Nephron (organoid): ENCODE results near the gene HYDIN.

Experiments used
- H3K27ac Mint-ChIP-seq, 3 experiments: 2 replicates each; pipeline ENCODE4 v1.8.0; 2020; ENCODE audit warnings: mixed read lengths in 3 of 3, mild to moderate bottlenecking in 2 of 3, moderate library complexity in 1 of 3
- H3K27me3 Mint-ChIP-seq: 2 replicates; pipeline ENCODE4 v1.8.0; 2021; ENCODE audit warnings: low read depth, mild to moderate bottlenecking, moderate library complexity, mixed read lengths
- H3K36me3 Mint-ChIP-seq: 2 replicates; pipeline ENCODE4 v1.8.0; 2020; ENCODE audit warnings: low read depth, mixed read lengths
- H3K4me1 Mint-ChIP-seq: 2 replicates; pipeline ENCODE4 v1.8.0; 2020; ENCODE audit warnings: mixed read lengths
- H3K4me3 Mint-ChIP-seq, 3 experiments: 2 replicates each; pipeline ENCODE4 v1.8.0; 2020; ENCODE audit warnings: mild to moderate bottlenecking in 3 of 3, mixed read lengths in 3 of 3, moderate library complexity in 2 of 3
- H3K9me3 Mint-ChIP-seq: 2 replicates; pipeline ENCODE4 v1.8.0; 2020; ENCODE audit warnings: mixed read lengths
- TF ChIP-seq, protein P1 (sequence below), 3 experiments: fragments of 200-600 bp; sonication (generic); IDR thresholded peaks; one replicate each; pipeline ENCODE4 v1.5.0; 2021; ENCODE audit warnings: antibody characterized with exemption in 3 of 3; ENCODE audit not compliant: unreplicated experiment in 3 of 3

Gene HYDIN

DNA sequence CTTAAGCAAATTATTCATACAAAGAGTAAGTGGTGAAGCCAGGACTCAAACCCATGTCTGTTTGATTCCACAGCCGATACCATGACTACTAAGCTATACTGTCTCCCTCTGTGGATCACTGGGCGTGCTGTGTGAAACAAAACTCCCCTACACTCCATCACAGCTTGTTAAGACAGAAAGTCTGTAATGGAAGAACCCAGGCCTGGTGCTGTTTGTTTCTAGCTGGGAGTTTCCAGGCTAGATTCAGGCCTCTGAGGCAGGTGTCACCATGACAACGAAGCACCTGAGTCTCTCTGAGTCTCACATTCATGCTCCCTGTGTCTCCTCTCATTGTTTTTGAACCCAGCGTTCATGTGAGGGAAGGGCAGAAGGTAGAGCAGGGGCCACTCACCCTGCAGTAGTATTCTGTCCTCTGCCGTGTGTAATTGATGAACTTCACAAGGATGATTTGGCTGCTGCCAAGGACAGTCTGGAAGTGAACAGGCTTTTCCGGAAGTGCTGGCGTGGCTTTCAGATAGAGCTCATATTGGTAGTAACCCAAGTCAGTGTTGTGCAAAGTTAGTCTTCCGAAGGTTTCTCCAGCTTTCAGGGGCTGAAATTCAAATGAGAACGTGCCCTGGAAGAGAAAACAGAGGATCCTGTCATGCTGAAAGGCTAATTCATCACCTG, 421.0 kb downstream of the HYDIN start:
- H3K4me1 Mint-ChIP-seq = no peaks in the 10 kb centered on the region
- no peaks in the 10 kb centered on the region for H3K9me3 Mint-ChIP-seq
- H3K36me3 Mint-ChIP-seq = no peaks in the 10 kb centered on the region
- H3K27ac Mint-ChIP-seq = no peak overlapping the region
- H3K27me3 Mint-ChIP-seq = peaks cover 29% of the 10 kb centered on the region
- TF ChIP-seq, protein P1, sequence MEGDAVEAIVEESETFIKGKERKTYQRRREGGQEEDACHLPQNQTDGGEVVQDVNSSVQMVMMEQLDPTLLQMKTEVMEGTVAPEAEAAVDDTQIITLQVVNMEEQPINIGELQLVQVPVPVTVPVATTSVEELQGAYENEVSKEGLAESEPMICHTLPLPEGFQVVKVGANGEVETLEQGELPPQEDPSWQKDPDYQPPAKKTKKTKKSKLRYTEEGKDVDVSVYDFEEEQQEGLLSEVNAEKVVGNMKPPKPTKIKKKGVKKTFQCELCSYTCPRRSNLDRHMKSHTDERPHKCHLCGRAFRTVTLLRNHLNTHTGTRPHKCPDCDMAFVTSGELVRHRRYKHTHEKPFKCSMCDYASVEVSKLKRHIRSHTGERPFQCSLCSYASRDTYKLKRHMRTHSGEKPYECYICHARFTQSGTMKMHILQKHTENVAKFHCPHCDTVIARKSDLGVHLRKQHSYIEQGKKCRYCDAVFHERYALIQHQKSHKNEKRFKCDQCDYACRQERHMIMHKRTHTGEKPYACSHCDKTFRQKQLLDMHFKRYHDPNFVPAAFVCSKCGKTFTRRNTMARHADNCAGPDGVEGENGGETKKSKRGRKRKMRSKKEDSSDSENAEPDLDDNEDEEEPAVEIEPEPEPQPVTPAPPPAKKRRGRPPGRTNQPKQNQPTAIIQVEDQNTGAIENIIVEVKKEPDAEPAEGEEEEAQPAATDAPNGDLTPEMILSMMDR (IDR thresholded peaks at IDR 0.05; ENCODE audit: unreplicated experiment in 3 of 3) = no peak
- no peak overlapping the region for H3K4me3 Mint-ChIP-seq

DNA sequence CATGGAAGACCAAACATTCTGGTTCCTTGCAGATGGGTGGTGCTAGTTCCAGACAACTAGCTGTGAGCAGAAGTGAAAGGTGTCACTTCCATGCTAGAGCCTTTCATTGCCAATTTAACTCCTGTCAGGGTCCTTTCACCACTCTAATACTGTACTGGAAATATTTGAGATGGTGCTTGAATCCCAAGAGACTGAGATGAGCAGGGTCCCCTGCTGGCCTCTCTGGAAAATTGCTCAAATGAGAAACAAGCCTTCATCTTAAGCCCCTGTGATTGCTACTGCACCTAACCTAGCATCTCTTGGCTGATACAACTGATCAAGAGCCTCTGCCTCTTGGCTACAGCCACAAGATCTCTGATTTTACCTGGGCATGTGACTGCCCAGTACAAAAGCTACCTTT, 422.2 kb downstream of the HYDIN start:
- H3K27me3 Mint-ChIP-seq = peaks cover 36% of the 10 kb centered on the region
- TF ChIP-seq, protein P1 (IDR thresholded peaks at IDR 0.05; ENCODE audit: unreplicated experiment in 3 of 3) = no peak
- H3K9me3 Mint-ChIP-seq = no peaks in the 10 kb centered on the region
- no peaks in the 10 kb centered on the region for H3K36me3 Mint-ChIP-seq
- H3K4me1 Mint-ChIP-seq = no peaks in the 10 kb centered on the region
- no peak overlapping the region for H3K27ac Mint-ChIP-seq
- H3K4me3 Mint-ChIP-seq = no peak overlapping the region

DNA sequence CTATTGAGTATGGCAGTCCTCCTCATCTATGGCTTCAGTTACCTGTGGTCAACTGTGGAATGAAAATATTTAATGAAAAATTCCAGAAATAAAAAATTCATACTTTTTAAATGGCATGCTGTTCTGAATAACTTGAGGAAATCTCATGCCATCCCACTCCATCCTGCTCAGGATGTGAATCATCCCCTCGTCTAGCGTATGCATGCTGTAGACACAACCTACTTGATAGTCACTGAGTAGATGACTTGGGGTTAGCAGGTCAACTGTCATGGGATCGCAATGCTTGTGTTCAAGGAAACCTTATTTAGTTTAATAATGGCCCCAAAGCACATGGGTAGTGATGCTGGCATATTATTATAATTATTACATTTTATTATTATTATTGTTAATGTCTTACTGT, 424.7 kb downstream of the HYDIN start:
- Mint-ChIP-seq H3K9me3 (no peaks in the 10 kb centered on the region), H3K4me3 (no peak overlapping the region), H3K4me1 (peaks cover 8% of the 10 kb centered on the region), H3K36me3 (no peaks in the 10 kb centered on the region), H3K27me3 (peaks cover 35% of the 10 kb centered on the region), H3K27ac (no peak overlapping the region)
- TF ChIP-seq, protein P1 (IDR thresholded peaks at IDR 0.05; ENCODE audit: unreplicated experiment in 3 of 3) = no peak

DNA sequence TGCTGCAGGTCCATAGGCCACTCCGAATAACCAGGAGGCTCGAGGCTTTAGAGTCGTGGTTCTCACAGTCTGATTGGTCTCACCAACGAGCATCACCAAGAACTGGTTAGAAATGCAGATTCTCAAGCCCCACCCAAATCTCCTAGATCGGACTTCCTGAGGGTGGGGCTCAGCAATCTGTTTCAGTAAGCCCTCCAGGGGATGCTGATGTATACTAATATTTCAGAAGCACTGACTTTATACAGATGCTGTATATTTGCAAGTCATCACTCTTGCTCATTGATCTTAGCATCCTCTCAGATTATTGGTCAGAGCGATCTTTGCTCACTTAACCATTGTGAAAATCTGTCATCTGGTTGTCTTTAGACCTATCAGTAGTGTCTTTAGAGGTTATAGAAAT, 425.1 kb downstream of the HYDIN start:
- peaks cover 10% of the 10 kb centered on the region for H3K4me1 Mint-ChIP-seq

DNA sequence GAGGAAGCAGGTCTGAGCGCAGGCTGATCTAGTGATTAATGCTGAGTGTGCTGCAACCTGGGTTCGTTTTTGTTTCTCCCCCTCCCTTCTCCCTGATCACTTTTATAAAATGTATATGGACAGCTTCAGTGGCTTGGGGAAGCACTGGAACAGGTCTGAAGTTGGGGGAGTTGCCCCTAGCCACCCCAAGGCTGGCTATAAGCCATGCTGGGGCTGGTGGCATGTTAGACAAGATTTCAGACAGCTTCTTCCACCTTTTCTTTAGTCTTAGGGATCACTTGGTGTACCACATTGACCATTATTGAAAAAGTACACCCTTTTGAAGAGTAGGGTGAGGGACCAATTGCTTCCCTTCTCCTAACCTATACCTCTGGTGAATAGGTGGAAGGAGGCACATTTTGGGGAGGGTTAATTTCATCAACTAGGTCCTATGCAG, 425.8 kb downstream of the HYDIN start:
- H3K27ac Mint-ChIP-seq = no peak overlapping the region
- H3K9me3 Mint-ChIP-seq = no peaks in the 10 kb centered on the region
- TF ChIP-seq, protein P1 (IDR thresholded peaks at IDR 0.05; ENCODE audit: unreplicated experiment in 3 of 3) = no peak
- H3K4me1 Mint-ChIP-seq = peaks cover 14% of the 10 kb centered on the region
- H3K36me3 Mint-ChIP-seq = no peaks in the 10 kb centered on the region
- peaks cover 25% of the 10 kb centered on the region for H3K27me3 Mint-ChIP-seq
- H3K4me3 Mint-ChIP-seq = no peak overlapping the region

More for the DNA sequence above, 425.1 kb downstream of the HYDIN start:
- no peaks in the 10 kb centered on the region for H3K9me3 Mint-ChIP-seq
- H3K36me3 Mint-ChIP-seq = no peaks in the 10 kb centered on the region
- H3K27me3 Mint-ChIP-seq = peaks cover 31% of the 10 kb centered on the region
- no peak overlapping the region for H3K27ac Mint-ChIP-seq
- TF ChIP-seq, protein P1 (IDR thresholded peaks at IDR 0.05; ENCODE audit: unreplicated experiment in 3 of 3) = no peak
- H3K4me3 Mint-ChIP-seq = no peak overlapping the region

DNA sequence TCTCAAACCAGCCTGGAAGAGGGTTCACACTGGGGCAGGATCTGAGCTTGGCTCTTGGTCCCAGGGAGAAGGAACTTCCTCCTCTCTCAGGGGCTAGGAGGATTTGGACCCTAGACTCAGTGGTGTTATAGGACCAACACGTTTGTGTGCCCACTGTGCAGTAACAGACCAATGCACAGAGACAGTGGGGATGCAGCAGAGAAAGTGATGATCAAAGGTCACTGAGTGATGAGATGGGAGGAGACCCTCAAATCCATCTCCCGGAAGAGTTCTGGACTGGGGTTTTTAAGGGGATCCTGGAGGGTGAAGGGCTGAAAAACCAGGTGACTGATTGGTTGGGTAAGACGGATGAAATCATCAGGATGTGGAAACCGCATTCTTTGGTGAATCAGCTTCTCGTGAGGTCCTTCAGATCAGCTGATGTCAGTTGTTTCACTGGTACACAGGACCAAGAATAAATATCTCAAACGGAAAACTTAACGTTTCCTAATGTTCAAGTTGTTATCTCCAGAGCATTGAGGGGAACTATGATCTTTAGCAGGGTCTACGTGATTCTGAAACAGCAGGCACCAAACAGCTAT, 426.3 kb downstream of the HYDIN start:
- H3K36me3 Mint-ChIP-seq = no peaks in the 10 kb centered on the region
- TF ChIP-seq, protein P1 (IDR thresholded peaks at IDR 0.05; ENCODE audit: unreplicated experiment in 3 of 3) = no peak
- H3K27me3 Mint-ChIP-seq = peaks cover 24% of the 10 kb centered on the region
- H3K9me3 Mint-ChIP-seq = no peaks in the 10 kb centered on the region
- no peak overlapping the region for H3K27ac Mint-ChIP-seq
- H3K4me3 Mint-ChIP-seq = no peak overlapping the region
- peaks cover 17% of the 10 kb centered on the region for H3K4me1 Mint-ChIP-seq
